Endothelial cell (in vitro differentiated cells): ENCODE measurements around the gene GFI1. TPM values are rescaled to one million over a fixed set of nuclear protein-coding genes. Genes with fewer than 3 reads are reported as not detected.

ENCODE experiments used
- DNase-seq: peaks from one replicate; pipeline ENCODE4 v3.0.0; 2021; ENCODE audit warnings: low spot score
- H3K27ac Mint-ChIP-seq: one replicate; pipeline ENCODE4 v1.8.0; 2021; ENCODE audit warnings: mixed read lengths, inconsistent platforms; ENCODE audit not compliant: unreplicated experiment
- H3K27me3 Mint-ChIP-seq: one replicate; pipeline ENCODE4 v1.8.0; 2021; ENCODE audit warnings: mild to moderate bottlenecking, moderate library complexity, mixed read lengths, inconsistent platforms; ENCODE audit not compliant: unreplicated experiment
- H3K36me3 Mint-ChIP-seq: one replicate; pipeline ENCODE4 v1.8.0; 2021; ENCODE audit warnings: mild to moderate bottlenecking, low read depth, mixed read lengths, inconsistent platforms; ENCODE audit not compliant: unreplicated experiment
- H3K4me1 Mint-ChIP-seq: one replicate; pipeline ENCODE4 v1.8.0; 2021; ENCODE audit warnings: mild to moderate bottlenecking, mixed read lengths, inconsistent platforms; ENCODE audit not compliant: unreplicated experiment
- H3K4me3 Mint-ChIP-seq: one replicate; pipeline ENCODE4 v1.8.0; 2021; ENCODE audit warnings: mild to moderate bottlenecking, mixed read lengths, inconsistent platforms; ENCODE audit not compliant: unreplicated experiment
- H3K9me3 Mint-ChIP-seq: one replicate; pipeline ENCODE4 v1.8.0; 2021; ENCODE audit warnings: mixed read lengths, inconsistent platforms; ENCODE audit not compliant: unreplicated experiment
- CTCF ChIP-seq: fragments of 200-600 bp; sonication (generic); IDR thresholded peaks from one replicate; pipeline ENCODE4 v1.5.0; 2021; ENCODE audit warnings: antibody characterized with exemption; ENCODE audit not compliant: unreplicated experiment
- total RNA-seq: library from RNA; stranded (reverse); fragmentation: NEBNext Ultra II Directional; extraction: Animal tissue kit (Norgen Biotek cat#: 25700); gene quantifications from one replicate; pipeline ENCODE4 v1.2.1, GENCODE V29; 2021; ENCODE audit not compliant: unreplicated experiment

The GFI1 gene
- total RNA-seq, 1 donor from 2014 or later: 0.26 TPM

- no peak for TF ChIP-seq CTCF
- Mint-ChIP-seq H3K4me1 (peaks cover 39% of the 10 kb centered on the region), H3K27me3 (peaks cover 42% of the 10 kb centered on the region), H3K4me3 (peak overlapping the region; percentile 74), H3K9me3 (no peaks in the 10 kb centered on the region), H3K27ac (no peak overlapping the region), H3K36me3 (peaks cover 8% of the 10 kb centered on the region)
- DNase-seq: peak; percentile 28
These were observed 5.7 kb downstream of the GFI1 start for GRCh38 chr1:92480813-92481598.

- H3K9me3 Mint-ChIP-seq: no peaks in the 10 kb centered on the region
These were observed 6.4 kb downstream of the GFI1 start for GRCh38 chr1:92480200-92480812.

GRCh38 chr1:92479587-92479986 lies 7.1 kb downstream of the GFI1 start:
- DNase-seq: no peak
- no peak for TF ChIP-seq CTCF
- peaks cover 8% of the 10 kb centered on the region for H3K36me3 Mint-ChIP-seq
- peaks cover 37% of the 10 kb centered on the region for H3K4me1 Mint-ChIP-seq
- peak overlapping the region; percentile 36 for H3K27ac Mint-ChIP-seq
- no peaks in the 10 kb centered on the region for H3K9me3 Mint-ChIP-seq
- peaks cover 38% of the 10 kb centered on the region for H3K27me3 Mint-ChIP-seq
- H3K4me3 Mint-ChIP-seq: peak overlapping the region; percentile 68

More at GRCh38 chr1:92480200-92480812, 6.4 kb downstream of the GFI1 start:
- Mint-ChIP-seq H3K27ac (peak overlapping the region; percentile 36), H3K36me3 (peaks cover 8% of the 10 kb centered on the region), H3K4me1 (peaks cover 39% of the 10 kb centered on the region), H3K27me3 (peaks cover 44% of the 10 kb centered on the region), H3K4me3 (peak overlapping the region; percentile 68)
- DNase-seq: no peak
- no peak for TF ChIP-seq CTCF

GRCh38 chr1:92478393-92478792 lies 8.3 kb downstream of the GFI1 start:
- Mint-ChIP-seq H3K9me3 (no peaks in the 10 kb centered on the region), H3K4me3 (no peak overlapping the region), H3K27ac (no peak overlapping the region), H3K36me3 (peaks cover 5% of the 10 kb centered on the region), H3K27me3 (peaks cover 31% of the 10 kb centered on the region), H3K4me1 (peaks cover 29% of the 10 kb centered on the region)
- no peak for DNase-seq
- no peak for TF ChIP-seq CTCF

GRCh38 chr1:92476071-92476631 lies 10.6 kb downstream of the GFI1 start:
- no peak overlapping the region for H3K4me3 Mint-ChIP-seq
- H3K4me1 Mint-ChIP-seq: peaks cover 15% of the 10 kb centered on the region
- peaks cover 5% of the 10 kb centered on the region for H3K36me3 Mint-ChIP-seq
- no peak for TF ChIP-seq CTCF
- no peak for DNase-seq
- H3K9me3 Mint-ChIP-seq: no peaks in the 10 kb centered on the region
- H3K27ac Mint-ChIP-seq: no peak overlapping the region
- peaks cover 22% of the 10 kb centered on the region for H3K27me3 Mint-ChIP-seq
